H1 (cell line): ENCODE data around the gene TRDN. TPM values are rescaled to one million over a fixed set of nuclear protein-coding genes. Genes with fewer than 3 reads are reported as not detected.

Experiments used
- CTCF ChIA-PET: fragments of 300-600 bp; sonication (Branson Sonifier 250); formaldehyde crosslinking; loops from one replicate; lab custom pipeline; 2021; ENCODE audit not compliant: partially characterized antibody; lab: Charles Lee
- POLR2A ChIA-PET: fragments of 300-600 bp; sonication (Branson Sonifier 250); formaldehyde crosslinking; loops from one replicate; lab custom pipeline; 2021; ENCODE audit warnings: inconsistent platforms; ENCODE audit not compliant: partially characterized antibody; lab: Charles Lee
- DNase-seq, 2 experiments: peaks; one replicate each; pipeline versions ENCODE4 v3.0.0 to v3.0.0-alpha.2; 2010 to 2022; ENCODE audit warnings: low spot score in 2 of 2, low read depth in 1 of 2, mixed read lengths in 1 of 2
- FAIRE-seq: peaks from 2 replicates; lab custom pipeline; 2011; peaks lifted over from hg19 to GRCh38; lab: Jason Lieb, UNC
- H2AFZ ChIP-seq: 2 replicates; pipeline ENCODE4 v1.8.1; 2012; ENCODE audit warnings: low read length, inconsistent platforms
- H2AK5ac ChIP-seq: 2 replicates; pipeline ENCODE4 v1.6.1; 2013; ENCODE audit warnings: low read depth, low read length
- H2BK120ac ChIP-seq: replicated peaks from 2 replicates; pipeline ENCODE3; 2013; ENCODE audit warnings: low read depth, low read length, inconsistent platforms
- H2BK12ac ChIP-seq: 2 replicates; pipeline ENCODE4 v1.6.1; 2013; ENCODE audit warnings: low read depth, low read length
- H2BK15ac ChIP-seq: 2 replicates; pipeline ENCODE4 v1.6.1; 2013; ENCODE audit warnings: low read length
- H2BK20ac ChIP-seq: 2 replicates; pipeline ENCODE4 v1.6.1; 2013; ENCODE audit warnings: low read length
- H2BK5ac ChIP-seq: 2 replicates; pipeline ENCODE4 v1.6.1; 2013; ENCODE audit warnings: low read depth, low read length
- H3K14ac ChIP-seq: 2 replicates; pipeline ENCODE4 v1.6.1; 2013; ENCODE audit warnings: inconsistent platforms; ENCODE audit not compliant: insufficient read length
- H3K18ac ChIP-seq: 2 replicates; pipeline ENCODE4 v1.6.1; 2013; ENCODE audit warnings: low read length; ENCODE audit errors: extremely low read depth
- H3K23ac ChIP-seq: 2 replicates; pipeline ENCODE4 v1.6.1; 2013; ENCODE audit warnings: inconsistent platforms; ENCODE audit not compliant: insufficient read length
- H3K23me2 ChIP-seq: 2 replicates; pipeline ENCODE4 v1.6.1; 2013; ENCODE audit warnings: low read depth, low read length
- H3K27ac ChIP-seq: 2 replicates; pipeline ENCODE4 v1.6.1; 2011; ENCODE audit warnings: low read depth, low read length, inconsistent platforms
- H3K27me3 ChIP-seq, 4 experiments: replicated peaks in 1 of 4; 1 replicate in 1 of 4; 2 replicates in 3 of 4; pipeline versions ENCODE4 v1.6.1 to v1.8.1; 2011 to 2013; ENCODE audit warnings: low read length in 3 of 4, mild to moderate bottlenecking in 3 of 4, inconsistent platforms in 2 of 4, mixed read lengths in 2 of 4, moderate library complexity in 1 of 4; ENCODE audit not compliant: control insufficient read depth in 3 of 4, insufficient read depth in 3 of 4; ENCODE audit errors: extremely low read depth in 1 of 4
- H3K36me3 ChIP-seq, 4 experiments: 2 replicates each; pipeline versions ENCODE4 v1.6.1 to v1.8.1; 2011 to 2013; ENCODE audit warnings: mild to moderate bottlenecking in 4 of 4, low read length in 3 of 4, moderate library complexity in 2 of 4, control low read depth in 1 of 4, inconsistent platforms in 1 of 4; ENCODE audit not compliant: insufficient read depth in 4 of 4, control insufficient read depth in 2 of 4
- H3K4ac ChIP-seq: replicated peaks from 2 replicates; pipeline ENCODE3; 2013; ENCODE audit warnings: low read length, low read depth, mixed read lengths, inconsistent platforms; ENCODE audit not compliant: insufficient read length
- H3K4me1 ChIP-seq, 4 experiments: replicated peaks in 1 of 4; 1 replicate in 1 of 4; 2 replicates in 3 of 4; pipeline versions ENCODE4 v1.6.1 to v1.8.1; 2011 to 2013; ENCODE audit warnings: low read length in 3 of 4, inconsistent platforms in 2 of 4, mixed read lengths in 1 of 4; ENCODE audit not compliant: insufficient read depth in 4 of 4, control insufficient read depth in 3 of 4
- H3K4me2 ChIP-seq, 2 experiments: 2 replicates each; pipeline versions ENCODE4 v1.6.1 to v1.8.1; 2011 to 2013; ENCODE audit warnings: low read depth in 2 of 2, low read length in 2 of 2, control low read depth in 1 of 2, inconsistent platforms in 1 of 2, mild to moderate bottlenecking in 1 of 2; ENCODE audit not compliant: insufficient read depth in 1 of 2
- H3K4me3 ChIP-seq, 4 experiments: fragments of 200-600, 300-600 bp in 1 of 4; sonication (generic), shearing (Covaris generic), sonication (Bioruptor Twin) in 1 of 4; 2 replicates each; pipeline versions ENCODE4 v1.5.1 to v1.8.1; 2011 to 2016; ENCODE audit warnings: low read length in 4 of 4, low read depth in 3 of 4, control low read depth in 2 of 4, inconsistent platforms in 2 of 4, mild to moderate bottlenecking in 2 of 4, mixed read lengths in 1 of 4, moderate library complexity in 1 of 4; ENCODE audit not compliant: insufficient read depth in 2 of 4; ENCODE audit errors: extremely low read depth in 1 of 4
- H3K56ac ChIP-seq: replicated peaks from 2 replicates; pipeline ENCODE3; 2013; ENCODE audit warnings: low read depth, mild to moderate bottlenecking, mixed read lengths, low read length, inconsistent platforms; ENCODE audit not compliant: insufficient read length
- H3K79me1 ChIP-seq: 2 replicates; pipeline ENCODE4 v1.6.1; 2013; ENCODE audit warnings: low read depth, low read length, control low read depth
- H3K79me2 ChIP-seq, 2 experiments: 2 replicates each; pipeline versions ENCODE4 v1.6.1 to v1.8.1; 2012 to 2013; ENCODE audit warnings: low read length in 2 of 2, mild to moderate bottlenecking in 2 of 2, inconsistent platforms in 1 of 2; ENCODE audit not compliant: insufficient read depth in 2 of 2, control insufficient read depth in 1 of 2
- H3K9ac ChIP-seq, 4 experiments: replicated peaks in 1 of 4; 1 replicate in 1 of 4; 2 replicates in 3 of 4; pipeline versions ENCODE4 v1.6.1 to v1.8.1; 2011 to 2013; ENCODE audit warnings: low read depth in 3 of 4, low read length in 3 of 4, control low read depth in 2 of 4, mild to moderate bottlenecking in 2 of 4, moderate library complexity in 2 of 4, inconsistent platforms in 1 of 4; ENCODE audit errors: extremely low read depth in 1 of 4
- H3K9me3 ChIP-seq, 2 experiments: 2 replicates each; pipeline versions ENCODE4 v1.6.1 to v1.8.1; 2012 to 2013; ENCODE audit warnings: mild to moderate bottlenecking in 2 of 2, moderate library complexity in 2 of 2, control low read depth in 1 of 2, inconsistent platforms in 1 of 2, low read depth in 1 of 2, low read length in 1 of 2, mixed read lengths in 1 of 2; ENCODE audit not compliant: insufficient read depth in 2 of 2
- H4K20me1 ChIP-seq, 2 experiments: replicated peaks in 1 of 2; 2 replicates each; pipeline versions ENCODE3 to v1.8.1; 2011 to 2013; ENCODE audit warnings: inconsistent platforms in 2 of 2, low read length in 2 of 2, mild to moderate bottlenecking in 1 of 2; ENCODE audit not compliant: insufficient read depth in 2 of 2, control insufficient read depth in 1 of 2
- H4K5ac ChIP-seq: 2 replicates; pipeline ENCODE4 v1.6.1; 2013; ENCODE audit warnings: low read length, low read depth, mixed read lengths, inconsistent platforms; ENCODE audit not compliant: insufficient read length
- H4K8ac ChIP-seq: 2 replicates; pipeline ENCODE4 v1.8.0; 2013; ENCODE audit warnings: mild to moderate bottlenecking, moderate library complexity, low read length, inconsistent platforms; ENCODE audit not compliant: insufficient read depth; ENCODE audit errors: extremely low read depth
- H4K91ac ChIP-seq: replicated peaks from 2 replicates; pipeline ENCODE3; 2013; ENCODE audit warnings: low read length, mixed read lengths, inconsistent platforms; ENCODE audit not compliant: insufficient read length
- ASH2L ChIP-seq: fragments of 200-600, 300-600 bp; sonication (generic); IDR thresholded peaks from one replicate; pipeline ENCODE4 v1.7.1; 2017; ENCODE audit warnings: low read length
- CBX5 ChIP-seq: fragments of 300-800, 300-1000 bp; sonication (generic); IDR thresholded peaks from 2 replicates; pipeline ENCODE4 v1.7.1; 2016; ENCODE audit warnings: antibody characterized with exemption, low read length, low read depth
- CHD1 ChIP-seq: IDR thresholded peaks from 2 replicates; pipeline ENCODE4 v1.6.1; 2012; ENCODE audit warnings: low read depth, low read length, improper control_type of control experiment
- CTCF ChIP-seq, 3 experiments: IDR thresholded peaks; 1 replicate in 2 of 3; 2 replicates in 1 of 3; pipeline versions ENCODE4 v1.5.1 to v1.6.1; 2011; ENCODE audit warnings: low read length in 3 of 3, mild to moderate bottlenecking in 3 of 3, inconsistent platforms in 2 of 3, low read depth in 1 of 3, moderate library complexity in 1 of 3; ENCODE audit not compliant: insufficient read depth in 1 of 3; ENCODE audit errors: control extremely low read depth in 1 of 3
- EGR1 ChIP-seq: IDR thresholded peaks from 2 replicates; pipeline ENCODE4 v1.6.1; 2011; ENCODE audit warnings: low read depth, low read length, borderline replicate concordance
- EZH2 ChIP-seq: fragments of 200-600 bp; sonication (generic); IDR thresholded peaks from 2 replicates; pipeline ENCODE4 v1.7.1; 2012; ENCODE audit warnings: low read depth, mild to moderate bottlenecking, moderate library complexity, low read length, inconsistent platforms; ENCODE audit not compliant: severe bottlenecking
- GTF2F1 ChIP-seq: IDR thresholded peaks from 2 replicates; pipeline ENCODE4 v1.6.1; 2012; ENCODE audit warnings: low read depth, low read length, improper control_type of control experiment, borderline replicate concordance
- HDAC6 ChIP-seq: IDR thresholded peaks from one replicate; pipeline ENCODE4 v1.7.1; 2012; ENCODE audit warnings: low read depth, mild to moderate bottlenecking, inconsistent platforms, low read length, moderate library complexity
- NANOG ChIP-seq: IDR thresholded peaks from 2 replicates; pipeline ENCODE4 v1.6.1; 2011; ENCODE audit warnings: low read length, low read depth, mild to moderate bottlenecking, inconsistent platforms; ENCODE audit not compliant: insufficient read depth, poor library complexity, severe bottlenecking
- POLR2AphosphoS5 ChIP-seq: IDR thresholded peaks from 2 replicates; pipeline ENCODE4 v1.6.1; 2011; ENCODE audit warnings: low read depth, low read length
- SP1 ChIP-seq: IDR thresholded peaks from 2 replicates; pipeline ENCODE4 v1.6.1; 2011; ENCODE audit warnings: low read depth, low read length
- SP2 ChIP-seq: IDR thresholded peaks from 2 replicates; pipeline ENCODE4 v1.6.1; 2012; ENCODE audit warnings: mild to moderate bottlenecking, low read length, inconsistent platforms
- TBP ChIP-seq: IDR thresholded peaks from 2 replicates; pipeline ENCODE4 v1.6.1; 2011; ENCODE audit warnings: low read depth, low read length, improper control_type of control experiment
- WGBS, 2 experiments: shearing (Covaris generic) in 1 of 2; methylation state at CpG; one replicate each; pipeline versions ENCODE4 v1.1.6 to v1.1.7; 2013 to 2015; ENCODE audit warnings: low lambda C conversion rate in 2 of 2, mixed read lengths in 2 of 2, inconsistent platforms in 1 of 2, low coverage in 1 of 2, missing lambda C conversion rate in 1 of 2; ENCODE audit not compliant: insufficient replicate concordance in 2 of 2, insufficient coverage in 1 of 2, insufficient read length in 1 of 2; ENCODE audit errors: extremely low coverage in 1 of 2, missing lambda C conversion rate in 1 of 2; 5-methylcytosine and 5-hydroxymethylcytosine counted together
- polyA plus RNA-seq, 7 experiments: library from polyadenylated mRNA; depleted of rRNA in 3 of 7; stranded (reverse) in 5 of 7; unstranded in 2 of 7; fragments of >200 nt in 5 of 7; fragments of 200-250 nt in 2 of 7; gene quantifications; 1 replicate in 5 of 7; 2 replicates in 1 of 7; 4 replicates in 1 of 7; pipeline versions ENCODE4 v1.2.1 to v1.2.3, GENCODE V29; 2011 to 2013; ENCODE audit warnings: missing spikeins in 2 of 7, mixed read lengths in 2 of 7
- total RNA-seq: library from RNA; stranded (reverse); fragmentation: NEBNext Ultra II Directional; extraction: Animal tissue kit (Norgen Biotek cat#: 25700); gene quantifications from 2 replicates; pipeline ENCODE4 v1.2.1, GENCODE V29; 2021

The TRDN gene
- total and polyA plus RNA-seq, 2 of the 8 experiments (the other 6 are each of a cell fraction or from before 2014, with no cell fraction given), result 1.6 to 41.6 TPM

GRCh38 chr6:123214433-123214832 is 422.3 kb downstream of the TRDN start:
- no peak overlapping the region for H2AK5ac ChIP-seq
- TF ChIP-seq EZH2 (no peak), SP1 (no peak), ASH2L (no peak), EGR1 (no peak), POLR2AphosphoS5 (no peak), CTCF (IDR thresholded peaks at IDR 0.05; ENCODE audit: control extremely low read depth in 1 of 3, insufficient read depth in 1 of 3, low read depth in 1 of 3, low read length in 3 of 3) (no peak), SP2 (no peak), CBX5 (no peak), TBP (no peak), NANOG (no peak), HDAC6 (no peak), GTF2F1 (no peak), CHD1 (no peak)

More at GRCh38 chr6:123214433-123214832, 422.3 kb downstream of the TRDN start:
- no peak for FAIRE-seq
- Histone ChIP-seq H2BK120ac (no peak overlapping the region), H4K20me1 (no peaks in the 10 kb centered on the region), H3K79me1 (no peaks in the 10 kb centered on the region), H3K36me3 (no peaks in the 10 kb centered on the region), H3K27me3 (no peaks in the 10 kb centered on the region), H3K27ac (no peak overlapping the region), H3K9ac (no peak overlapping the region), H4K5ac (no peak overlapping the region), H3K4me2 (no peak overlapping the region), H3K23ac (no peak overlapping the region), H3K14ac (no peak overlapping the region), H4K8ac (no peak overlapping the region), H3K9me3 (no peaks in the 10 kb centered on the region), H3K4me3 (no peak overlapping the region), H3K23me2 (no peaks in the 10 kb centered on the region), H4K91ac (no peak overlapping the region), H3K18ac (no peak overlapping the region), H3K4ac (no peak overlapping the region), H2BK12ac (no peak overlapping the region), H2BK5ac (no peak overlapping the region), H2AFZ (no peak overlapping the region), H2BK15ac (no peak overlapping the region), H3K79me2 (no peaks in the 10 kb centered on the region), H3K4me1 (no peaks in the 10 kb centered on the region; a peak in 1 of 7 replicates), H3K56ac (no peak overlapping the region), H2BK20ac (no peak overlapping the region)
- POLR2A ChIA-PET, result interaction anchor here (1.0 kb wide), 1 partner anchor 29 kb away, joined by 6 read pairs; no protein-coding TSS in a partner anchor
- DNase-seq, result no peak
- CTCF ChIA-PET, result interaction anchor here (1.0 to 1.3 kb wide), 2 partner anchors 18 to 342 kb away, joined by 3 read pairs; no protein-coding TSS in a partner anchor
- 82% methylated on average over 2 of the region's 2 CpGs; no CpG with 5 or more reads in 1 of the 2 experiments for WGBS, 2 experiments
